Osteocyte (in vitro differentiated cells): ENCODE measurements around the gene BST1. TPM values are rescaled to one million over a fixed set of nuclear protein-coding genes. Genes with fewer than 3 reads are reported as not detected.

Experiments used
- DNase-seq: peaks from one replicate; pipeline ENCODE4 v3.0.0; 2021; ENCODE audit warnings: mixed read lengths; ENCODE audit not compliant: unreplicated experiment; ENCODE audit errors: extremely low spot score
- H3K27ac Mint-ChIP-seq: one replicate; pipeline ENCODE4 v1.8.0; 2021; ENCODE audit warnings: mild to moderate bottlenecking, mixed read lengths; ENCODE audit not compliant: unreplicated experiment
- H3K27me3 Mint-ChIP-seq: one replicate; pipeline ENCODE4 v1.8.0; 2021; ENCODE audit warnings: mixed read lengths; ENCODE audit not compliant: unreplicated experiment
- H3K36me3 Mint-ChIP-seq: one replicate; pipeline ENCODE4 v1.8.0; 2021; ENCODE audit warnings: mixed read lengths; ENCODE audit not compliant: unreplicated experiment
- H3K4me1 Mint-ChIP-seq: one replicate; pipeline ENCODE4 v1.8.0; 2021; ENCODE audit warnings: mixed read lengths; ENCODE audit not compliant: unreplicated experiment
- H3K4me3 Mint-ChIP-seq: one replicate; pipeline ENCODE4 v1.8.0; 2021; ENCODE audit warnings: mild to moderate bottlenecking, moderate library complexity, mixed read lengths; ENCODE audit not compliant: unreplicated experiment
- H3K9me3 Mint-ChIP-seq: one replicate; pipeline ENCODE4 v1.8.0; 2021; ENCODE audit warnings: mixed read lengths; ENCODE audit not compliant: unreplicated experiment
- total RNA-seq: library from RNA; stranded (reverse); gene quantifications from 2 replicates; pipeline ENCODE4 v1.2.1, GENCODE V29; 2021
- TF ChIP-seq, protein P1 (sequence below): fragments of 200-600 bp; sonication (generic); IDR thresholded peaks from 2 replicates; pipeline ENCODE4 v1.5.0; 2021; ENCODE audit warnings: antibody characterized with exemption, mild to moderate bottlenecking, moderate library complexity

BST1 gene
- total RNA-seq, 1 donor from 2014 or later = 0.54 TPM

DNA sequence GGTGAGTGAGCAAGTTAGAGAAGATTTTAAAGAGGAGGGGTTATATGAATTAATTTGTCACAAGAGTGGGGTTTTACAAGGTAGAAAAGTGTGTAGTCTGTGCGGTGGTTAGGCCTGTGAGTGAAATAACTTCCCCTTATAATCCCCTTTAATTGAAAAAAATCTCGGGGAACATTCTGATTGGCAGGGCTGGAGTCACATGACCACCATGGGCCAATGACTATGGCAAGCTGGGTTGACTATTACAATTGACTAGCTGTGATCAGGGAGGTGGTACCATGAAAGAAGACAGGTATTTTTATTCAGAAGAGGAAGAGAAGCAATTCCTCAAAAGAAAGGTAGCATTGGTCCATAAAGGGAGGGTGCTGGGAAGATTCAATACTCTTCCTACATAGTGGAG is 48.3 kb downstream of the BST1 start:
- no peak for DNase-seq
- Mint-ChIP-seq H3K4me3 (no peak overlapping the region), H3K9me3 (no peaks in the 10 kb centered on the region), H3K27ac (no peak overlapping the region), H3K36me3 (no peaks in the 10 kb centered on the region), H3K4me1 (peaks cover 5% of the 10 kb centered on the region), H3K27me3 (no peaks in the 10 kb centered on the region)
- TF ChIP-seq, protein P1, sequence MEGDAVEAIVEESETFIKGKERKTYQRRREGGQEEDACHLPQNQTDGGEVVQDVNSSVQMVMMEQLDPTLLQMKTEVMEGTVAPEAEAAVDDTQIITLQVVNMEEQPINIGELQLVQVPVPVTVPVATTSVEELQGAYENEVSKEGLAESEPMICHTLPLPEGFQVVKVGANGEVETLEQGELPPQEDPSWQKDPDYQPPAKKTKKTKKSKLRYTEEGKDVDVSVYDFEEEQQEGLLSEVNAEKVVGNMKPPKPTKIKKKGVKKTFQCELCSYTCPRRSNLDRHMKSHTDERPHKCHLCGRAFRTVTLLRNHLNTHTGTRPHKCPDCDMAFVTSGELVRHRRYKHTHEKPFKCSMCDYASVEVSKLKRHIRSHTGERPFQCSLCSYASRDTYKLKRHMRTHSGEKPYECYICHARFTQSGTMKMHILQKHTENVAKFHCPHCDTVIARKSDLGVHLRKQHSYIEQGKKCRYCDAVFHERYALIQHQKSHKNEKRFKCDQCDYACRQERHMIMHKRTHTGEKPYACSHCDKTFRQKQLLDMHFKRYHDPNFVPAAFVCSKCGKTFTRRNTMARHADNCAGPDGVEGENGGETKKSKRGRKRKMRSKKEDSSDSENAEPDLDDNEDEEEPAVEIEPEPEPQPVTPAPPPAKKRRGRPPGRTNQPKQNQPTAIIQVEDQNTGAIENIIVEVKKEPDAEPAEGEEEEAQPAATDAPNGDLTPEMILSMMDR = no peak

DNA sequence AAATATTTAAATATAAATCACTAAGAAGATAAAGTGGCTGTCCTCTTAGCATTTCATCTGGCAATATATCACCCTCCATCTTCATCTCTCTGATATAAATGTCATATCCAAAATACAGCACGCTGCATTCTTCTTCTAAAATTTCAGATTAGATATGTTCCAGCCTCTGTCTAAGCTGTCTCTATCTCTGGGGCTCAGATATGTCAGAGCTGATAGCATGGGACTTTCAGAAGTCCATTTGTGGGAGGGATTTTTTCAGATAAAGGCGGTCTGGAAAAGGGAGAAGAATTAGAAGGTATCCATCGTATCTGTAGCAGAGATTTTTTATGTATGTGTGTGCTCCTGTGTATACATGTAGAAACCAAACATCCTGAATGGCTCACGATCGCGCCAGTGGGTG is 50.2 kb downstream of the BST1 start:
- H3K4me3 Mint-ChIP-seq = no peak overlapping the region
- H3K4me1 Mint-ChIP-seq = peaks cover 9% of the 10 kb centered on the region
- no peaks in the 10 kb centered on the region for H3K27me3 Mint-ChIP-seq
- no peak overlapping the region for H3K27ac Mint-ChIP-seq
- no peaks in the 10 kb centered on the region for H3K9me3 Mint-ChIP-seq
- TF ChIP-seq, protein P1 = no peak
- H3K36me3 Mint-ChIP-seq = no peaks in the 10 kb centered on the region
- DNase-seq = no peak

DNA sequence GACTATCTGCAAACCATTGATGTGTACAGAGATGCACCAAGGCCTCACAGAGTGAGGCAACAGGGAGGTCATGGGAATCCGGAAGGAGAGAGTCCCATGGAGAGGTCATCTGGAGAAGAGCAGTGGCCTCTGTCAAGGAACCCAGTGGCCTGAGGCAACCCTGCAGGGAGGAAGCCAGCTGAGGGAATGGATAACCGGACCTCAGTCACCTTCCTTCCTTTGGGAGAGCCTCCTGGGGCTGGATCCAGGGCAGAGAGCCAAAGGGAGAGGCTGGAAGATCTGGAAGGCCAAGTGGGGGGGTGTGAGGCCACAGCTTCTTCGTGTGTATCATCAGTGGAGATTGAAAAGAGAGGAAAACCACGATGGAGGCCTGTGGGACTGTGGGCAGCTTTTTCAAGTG is 50.9 kb downstream of the BST1 start:
- TF ChIP-seq, protein P1 = no peak
- H3K27ac Mint-ChIP-seq = no peak overlapping the region
- no peaks in the 10 kb centered on the region for H3K27me3 Mint-ChIP-seq
- no peaks in the 10 kb centered on the region for H3K36me3 Mint-ChIP-seq
- H3K9me3 Mint-ChIP-seq = no peaks in the 10 kb centered on the region
- no peak for DNase-seq
- no peak overlapping the region for H3K4me3 Mint-ChIP-seq
- peaks cover 9% of the 10 kb centered on the region for H3K4me1 Mint-ChIP-seq

DNA sequence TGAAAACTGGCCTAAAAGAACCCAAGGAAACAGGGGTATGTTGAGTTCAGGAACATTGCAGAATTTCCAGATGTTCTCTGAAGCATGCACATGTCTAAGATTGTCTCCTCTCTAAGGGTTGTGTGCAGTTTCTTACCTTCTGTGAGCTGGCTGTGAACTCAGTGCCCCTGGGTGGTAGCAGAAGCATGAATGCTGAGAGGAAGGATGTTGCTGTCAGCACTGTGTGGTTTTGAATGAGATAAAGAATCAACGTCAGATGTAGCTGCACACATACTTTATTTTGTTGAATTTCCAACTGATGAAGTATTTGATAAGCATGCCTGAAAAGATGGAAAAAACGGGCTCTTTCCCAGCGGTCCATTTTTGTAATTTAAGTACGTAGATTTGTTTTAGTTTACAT is 51.5 kb downstream of the BST1 start:
- Mint-ChIP-seq H3K4me1 (peaks cover 9% of the 10 kb centered on the region), H3K4me3 (no peak overlapping the region), H3K27me3 (no peaks in the 10 kb centered on the region), H3K27ac (no peak overlapping the region), H3K36me3 (no peaks in the 10 kb centered on the region), H3K9me3 (no peaks in the 10 kb centered on the region)
- DNase-seq = no peak
- TF ChIP-seq, protein P1 = no peak

DNA sequence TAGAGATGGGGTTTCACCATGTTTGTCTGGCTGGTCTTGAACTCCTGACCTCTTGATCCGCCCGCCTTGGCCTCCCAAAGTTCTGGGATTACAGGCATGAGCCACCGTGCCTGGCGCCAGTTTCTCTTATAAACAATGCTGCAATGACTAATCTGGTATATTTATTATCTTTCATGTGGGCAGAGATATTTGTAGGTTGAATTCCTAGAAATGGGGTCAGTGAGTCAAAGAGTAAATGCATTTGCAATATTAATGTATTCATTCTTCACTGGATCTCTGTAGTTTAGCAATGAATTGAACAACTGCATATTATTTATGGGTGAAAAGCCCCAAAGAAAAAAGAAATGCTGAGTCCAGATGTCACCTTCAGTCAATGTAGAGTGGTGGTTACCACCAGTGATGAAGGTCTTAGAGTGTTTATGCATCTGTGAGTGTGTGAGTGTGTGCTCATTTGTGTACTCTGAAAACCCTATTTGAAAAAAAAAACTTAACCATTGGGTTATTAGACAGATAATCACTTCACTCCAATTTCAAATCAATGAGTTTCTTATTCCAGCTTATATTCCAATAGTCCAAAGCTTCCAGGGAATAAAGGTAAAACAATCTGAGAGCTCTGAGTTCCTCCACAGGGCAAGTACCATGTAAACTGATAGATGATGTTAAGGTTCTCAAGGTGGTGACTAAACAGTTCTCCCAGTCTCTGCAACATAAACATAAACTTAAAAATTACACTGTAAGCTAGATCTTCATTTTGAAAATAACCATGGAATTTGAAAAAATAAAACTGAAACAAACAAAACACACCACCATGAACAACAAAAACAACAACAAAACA is 52.7 kb downstream of the BST1 start:
- H3K36me3 Mint-ChIP-seq = no peaks in the 10 kb centered on the region
- no peak for DNase-seq
- H3K4me3 Mint-ChIP-seq = no peak overlapping the region
- no peaks in the 10 kb centered on the region for H3K9me3 Mint-ChIP-seq
- no peaks in the 10 kb centered on the region for H3K27me3 Mint-ChIP-seq
- no peak overlapping the region for H3K27ac Mint-ChIP-seq
- H3K4me1 Mint-ChIP-seq = peaks cover 9% of the 10 kb centered on the region
- TF ChIP-seq, protein P1 = no peak
